HCT116 (cell line): ENCODE measurements around the gene CLIP2. TPM values are rescaled to one million over a fixed set of nuclear protein-coding genes. Genes with fewer than 3 reads are reported as not detected.

Experiments used
- ATAC-seq: fragments of 200-7000 bp; cut with Tn5 transposase; 2 replicates; pipeline ENCODE4 v1.9.1; 2020; ENCODE audit warnings: mild to moderate bottlenecking, moderate library complexity
- BruUV-seq: library from RNA; stranded (reverse); fragments of 400-500 nt; replicated peaks from 2 replicates; lab custom pipeline; 2021; lab: Mats Ljungman, UMichigan
- CTCF ChIA-PET: fragments of 300-600 bp; sonication (Branson Sonifier 250); formaldehyde crosslinking; loops from one replicate; lab custom pipeline; 2021; ENCODE audit warnings: antibody characterized with exemption; lab: Charles Lee
- POLR2A ChIA-PET: fragments of 300-600, 350-600 bp; sonication (Branson Sonifier 250); formaldehyde crosslinking; loops from one replicate; lab custom pipeline; 2021; ENCODE audit warnings: antibody characterized with exemption; lab: Charles Lee
- RAD21 ChIA-PET, 2 experiments: fragments of 300-600 bp; sonication (Branson Sonifier 250); formaldehyde crosslinking; loops; one replicate each; lab custom pipeline; 2023; ENCODE audit warnings: low total read pairs in 2 of 2; ENCODE audit not compliant: uncharacterized antibody in 2 of 2, unreplicated experiment in 2 of 2, low non-redundant PET in 1 of 2; lab: Charles Lee
- DNase-seq: peaks from one replicate; pipeline ENCODE4 v3.0.0-alpha.2; 2010; ENCODE audit warnings: low read depth, low spot score
- H2AFZ ChIP-seq: fragments of 200-600 bp; shearing (Covaris generic), sonication (generic); 2 replicates; pipeline ENCODE4 v1.6.1; 2017; ENCODE audit warnings: low read depth, mixed run types, mixed read lengths, antibody characterized with exemption, low read length; ENCODE audit not compliant: poor library complexity, severe bottlenecking
- H3K27ac ChIP-seq: 2 replicates; pipeline ENCODE4 v1.5.1; 2012; ENCODE audit warnings: low read depth, low read length
- H3K27me3 ChIP-seq: fragments of 200-600 bp; sonication (generic); 2 replicates; pipeline ENCODE4 v1.6.1; 2016; ENCODE audit warnings: mixed run types, low read length, mixed read lengths; ENCODE audit not compliant: insufficient read depth
- H3K36me3 ChIP-seq, 2 experiments: fragments of 200-500 bp in 1 of 2; fragments of 200-600 bp in 1 of 2; sonication (Bioruptor generic) in 1 of 2; sonication (generic) in 1 of 2; 2 replicates each; pipeline versions ENCODE4 v1.5.1 to v1.6.1; 2014 to 2016; ENCODE audit warnings: low read length in 2 of 2, inconsistent platforms in 1 of 2, mixed read lengths in 1 of 2, mixed run types in 1 of 2; ENCODE audit not compliant: insufficient read depth in 2 of 2, control insufficient read depth in 1 of 2
- H3K4me1 ChIP-seq, 2 experiments: fragments of 200-600 bp in 1 of 2; sonication (generic) in 1 of 2; 2 replicates each; pipeline versions ENCODE4 v1.5.1 to v1.6.1; 2012 to 2017; ENCODE audit warnings: low read length in 2 of 2, inconsistent platforms in 1 of 2, mild to moderate bottlenecking in 1 of 2, mixed read lengths in 1 of 2, mixed run types in 1 of 2, moderate library complexity in 1 of 2; ENCODE audit not compliant: insufficient read depth in 2 of 2, control insufficient read depth in 1 of 2
- H3K4me2 ChIP-seq: fragments of 200-600 bp; sonication (generic); 2 replicates; pipeline ENCODE4 v1.6.1; 2017; ENCODE audit warnings: mixed run types, low read length, mixed read lengths
- H3K4me3 ChIP-seq, 2 experiments: fragments of 200-600 bp in 1 of 2; sonication (generic) in 1 of 2; replicated peaks in 1 of 2; 2 replicates each; pipeline ENCODE4 v1.5.1; 2011 to 2016; ENCODE audit warnings: low read length in 2 of 2, control low read depth in 1 of 2, low read depth in 1 of 2, mild to moderate bottlenecking in 1 of 2, mixed read lengths in 1 of 2, mixed run types in 1 of 2
- H3K79me2 ChIP-seq: fragments of 200-600 bp; sonication (generic); 2 replicates; pipeline ENCODE4 v1.6.1; 2017; ENCODE audit warnings: mild to moderate bottlenecking, mixed run types, low read length, moderate library complexity, mixed read lengths; ENCODE audit not compliant: insufficient read depth
- H3K9ac ChIP-seq: fragments of 200-600 bp; sonication (generic); 2 replicates; pipeline ENCODE4 v1.6.1; 2016; ENCODE audit warnings: low read length, mixed read lengths
- H3K9me2 ChIP-seq: fragments of 200-600 bp; sonication (generic), shearing (Covaris generic); 2 replicates; pipeline ENCODE4 v1.6.1; 2017; ENCODE audit warnings: mixed run types, mild to moderate bottlenecking, moderate library complexity; ENCODE audit not compliant: insufficient read depth
- H3K9me3 ChIP-seq, 2 experiments: fragments of 200-500 bp in 1 of 2; fragments of 200-600 bp in 1 of 2; sonication (Bioruptor generic) in 1 of 2; sonication (generic) in 1 of 2; 2 replicates each; pipeline ENCODE4 v1.6.1; 2014 to 2017; ENCODE audit warnings: low read length in 2 of 2, mixed read lengths in 2 of 2, inconsistent platforms in 1 of 2, low read depth in 1 of 2, mild to moderate bottlenecking in 1 of 2, mixed run types in 1 of 2, moderate library complexity in 1 of 2; ENCODE audit not compliant: control insufficient read depth in 1 of 2, insufficient read depth in 1 of 2
- H4K20me1 ChIP-seq: fragments of 200-600 bp; sonication (generic), shearing (Covaris generic); 2 replicates; pipeline ENCODE4 v1.6.1; 2017; ENCODE audit warnings: mixed run types, mild to moderate bottlenecking, moderate library complexity; ENCODE audit not compliant: insufficient read depth
- CEBPB ChIP-seq: IDR thresholded peaks from 2 replicates; pipeline ENCODE4 v1.6.1; 2012; ENCODE audit warnings: low read depth
- EGR1 ChIP-seq: IDR thresholded peaks from 2 replicates; pipeline ENCODE4 v1.6.1; 2012; ENCODE audit warnings: low read depth
- ELF1 ChIP-seq: IDR thresholded peaks from 2 replicates; pipeline ENCODE4 v1.6.1; 2012; ENCODE audit warnings: low read depth, borderline replicate concordance
- EZH2 ChIP-seq: fragments of 200-600 bp; sonication (generic); IDR thresholded peaks from 2 replicates; pipeline ENCODE4 v1.6.1; 2017; ENCODE audit warnings: antibody characterized with exemption, mixed run types
- EZH2phosphoT487 ChIP-seq: fragments of 200-600 bp; IDR thresholded peaks from 2 replicates; pipeline ENCODE4 v1.6.1; 2018; ENCODE audit warnings: antibody characterized with exemption, borderline replicate concordance
- JUND ChIP-seq: IDR thresholded peaks from 2 replicates; pipeline ENCODE4 v1.6.1; 2012
- POLR2A ChIP-seq: IDR thresholded peaks from 2 replicates; pipeline ENCODE4 v1.7.0; 2011; ENCODE audit warnings: borderline replicate concordance; ENCODE audit not compliant: insufficient read depth, insufficient read length; ENCODE audit errors: extremely low read depth
- POLR2AphosphoS5 ChIP-seq: IDR thresholded peaks from 2 replicates; pipeline ENCODE4 v1.6.1; 2011; ENCODE audit warnings: mild to moderate bottlenecking, low read depth, low read length, moderate library complexity
- RAD21 ChIP-seq: IDR thresholded peaks from 2 replicates; pipeline ENCODE4 v1.6.1; 2012; ENCODE audit warnings: low read depth, mild to moderate bottlenecking
- SIN3A ChIP-seq: IDR thresholded peaks from 2 replicates; pipeline ENCODE4 v1.6.1; 2012; ENCODE audit warnings: low read depth
- TCF7L2 ChIP-seq: IDR thresholded peaks from 2 replicates; pipeline ENCODE4 v1.7.0; 2011; ENCODE audit warnings: borderline replicate concordance, inconsistent platforms; ENCODE audit not compliant: insufficient read depth, insufficient read length; ENCODE audit errors: extremely low read depth
- YY1 ChIP-seq: IDR thresholded peaks from 2 replicates; pipeline ENCODE4 v1.6.1; 2011; ENCODE audit warnings: low read length, low read depth, moderate library complexity, mild to moderate bottlenecking; ENCODE audit not compliant: insufficient replicate concordance; ENCODE audit errors: extremely low read depth
- ZFX ChIP-seq: fragments of 450-650 bp; IDR thresholded peaks from 2 replicates; pipeline ENCODE4 v1.6.1; 2017
- intact Hi-C: fragments of 100-400 bp; cut with micrococcal nuclease; formaldehyde crosslinking; loops from 2 replicates; pipeline ENCODE4 v1.10.0; 2022
- total RNA-seq: library from RNA; stranded (reverse); gene quantifications from one replicate; pipeline ENCODE4 v1.2.1, GENCODE V29; 2021; ENCODE audit not compliant: unreplicated experiment
- TF ChIP-seq, protein P1 (sequence below): IDR thresholded peaks from 2 replicates; pipeline ENCODE4 v1.6.1; 2011; ENCODE audit warnings: mild to moderate bottlenecking, low read length, moderate library complexity; ENCODE audit not compliant: insufficient replicate concordance; ENCODE audit errors: extremely low read depth
- TF ChIP-seq, protein P2 (sequence below): IDR thresholded peaks from 2 replicates; pipeline ENCODE4 v1.6.1; 2012
- TF ChIP-seq, protein P3 (sequence below): IDR thresholded peaks from 2 replicates; pipeline ENCODE4 v1.6.1; 2012; ENCODE audit warnings: low read depth

CLIP2 gene
- total RNA-seq, 1 experiment from 2014 or later: 40.1 TPM

DNA sequence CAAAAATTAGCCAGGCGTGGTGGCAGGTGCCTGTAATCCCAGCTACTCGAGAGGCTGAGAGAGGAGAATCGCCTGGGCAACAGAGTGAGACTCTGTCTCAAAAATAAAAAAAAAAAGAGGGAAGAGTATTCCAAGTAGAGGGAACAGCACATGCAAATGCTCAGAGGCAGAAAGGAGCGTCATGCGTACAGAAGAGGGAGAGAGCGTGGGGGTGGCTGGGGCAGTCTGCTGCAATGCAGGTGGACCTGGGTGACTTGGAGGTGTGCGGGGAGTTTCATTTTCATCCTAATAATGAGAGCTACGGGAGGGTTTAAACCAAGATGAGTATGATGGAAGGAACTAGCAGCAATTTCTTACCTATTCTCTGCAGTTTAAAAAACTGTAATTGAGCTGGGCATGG lies 28.8 kb downstream of the CLIP2 start:
- H3K9ac ChIP-seq: no peak overlapping the region
- H3K4me2 ChIP-seq: no peak overlapping the region
- no peak overlapping the region for H3K4me3 ChIP-seq
- no peaks in the 10 kb centered on the region for H4K20me1 ChIP-seq
- H3K4me1 ChIP-seq: peaks cover 16 to 23% of the 10 kb centered on the region in 2 experiments
- peaks cover 3% of the 10 kb centered on the region; the same call in 1 of the 2 replicates for H3K79me2 ChIP-seq
- H3K9me2 ChIP-seq: no peaks in the 10 kb centered on the region
- BruUV-seq: no TSS peak
- RAD21 ChIA-PET: no interaction called here
- CTCF ChIA-PET: no interaction called here
- no peaks in the 10 kb centered on the region; a peak in 2 of 4 replicates for H3K36me3 ChIP-seq
- no peak for DNase-seq
- POLR2A ChIA-PET: no interaction called here
- ATAC-seq: no peak
- H3K27me3 ChIP-seq: no peaks in the 10 kb centered on the region
- H2AFZ ChIP-seq: no peak overlapping the region
- no peak overlapping the region for H3K27ac ChIP-seq
- TF ChIP-seq CEBPB (no peak), POLR2A (no peak), POLR2AphosphoS5 (no peak), SIN3A (no peak), JUND (no peak), EZH2phosphoT487 (no peak), EGR1 (no peak)
- TF ChIP-seq, protein P1, sequence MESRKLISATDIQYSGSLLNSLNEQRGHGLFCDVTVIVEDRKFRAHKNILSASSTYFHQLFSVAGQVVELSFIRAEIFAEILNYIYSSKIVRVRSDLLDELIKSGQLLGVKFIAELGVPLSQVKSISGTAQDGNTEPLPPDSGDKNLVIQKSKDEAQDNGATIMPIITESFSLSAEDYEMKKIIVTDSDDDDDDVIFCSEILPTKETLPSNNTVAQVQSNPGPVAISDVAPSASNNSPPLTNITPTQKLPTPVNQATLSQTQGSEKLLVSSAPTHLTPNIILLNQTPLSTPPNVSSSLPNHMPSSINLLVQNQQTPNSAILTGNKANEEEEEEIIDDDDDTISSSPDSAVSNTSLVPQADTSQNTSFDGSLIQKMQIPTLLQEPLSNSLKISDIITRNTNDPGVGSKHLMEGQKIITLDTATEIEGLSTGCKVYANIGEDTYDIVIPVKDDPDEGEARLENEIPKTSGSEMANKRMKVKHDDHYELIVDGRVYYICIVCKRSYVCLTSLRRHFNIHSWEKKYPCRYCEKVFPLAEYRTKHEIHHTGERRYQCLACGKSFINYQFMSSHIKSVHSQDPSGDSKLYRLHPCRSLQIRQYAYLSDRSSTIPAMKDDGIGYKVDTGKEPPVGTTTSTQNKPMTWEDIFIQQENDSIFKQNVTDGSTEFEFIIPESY: no peak
- intact Hi-C loops: no loop called here
- no peaks in the 10 kb centered on the region for H3K9me3 ChIP-seq

DNA sequence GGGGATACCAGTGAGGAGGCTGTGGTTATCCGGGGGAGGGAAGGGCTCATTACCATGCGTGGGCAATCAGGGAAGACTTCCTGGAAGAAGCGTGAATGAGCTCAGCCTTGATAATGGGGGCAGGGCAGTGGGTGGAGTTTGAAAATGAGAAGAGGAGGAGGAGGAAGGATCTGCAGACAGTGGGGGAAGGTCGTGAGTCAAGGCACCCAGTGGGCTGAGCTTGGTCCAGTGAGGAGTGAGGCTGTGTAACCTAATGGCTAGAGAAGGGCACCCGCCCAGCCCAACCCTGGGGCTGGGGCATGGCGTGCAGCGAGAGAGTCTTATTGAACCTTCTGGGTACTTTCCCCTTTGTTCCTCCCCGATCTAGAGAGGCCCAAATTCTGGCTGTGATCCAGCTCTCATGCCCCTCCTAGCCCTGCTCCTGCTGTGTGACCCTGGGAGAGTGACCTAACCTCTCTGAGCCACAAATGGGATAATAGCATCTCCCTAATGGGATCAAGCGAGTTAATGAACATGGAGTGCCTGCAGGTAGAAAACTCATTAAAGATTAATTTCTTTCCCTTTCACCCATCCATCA lies 31.5 kb downstream of the CLIP2 start:
- Histone ChIP-seq H3K4me3 (no peak overlapping the region), H3K9me3 (no peaks in the 10 kb centered on the region), H3K27me3 (no peaks in the 10 kb centered on the region), H3K27ac (no peak overlapping the region), H3K4me2 (no peak overlapping the region), H3K9ac (no peak overlapping the region), H3K4me1 (0 out of 4 replicates have a peak, but pooled peaks cover 0 to 5% of the 10 kb centered on the region in 2 experiments), H3K36me3 (no peaks in the 10 kb centered on the region; a peak in 2 of 4 replicates), H2AFZ (no peak overlapping the region), H3K9me2 (no peaks in the 10 kb centered on the region), H3K79me2 (peaks cover 3% of the 10 kb centered on the region; the same call in 1 of the 2 replicates), H4K20me1 (no peaks in the 10 kb centered on the region)
- ChIA-PET POLR2A (no interaction called here), RAD21 (no interaction called here), CTCF (no interaction called here)
- DNase-seq: no peak
- ATAC-seq: no peak
- intact Hi-C loops: no loop called here
- BruUV-seq: TSS peak; percentile 19
- no peak for TF ChIP-seq TCF7L2
- no peak for TF ChIP-seq ZFX
- TF ChIP-seq YY1: no peak
- TF ChIP-seq EZH2: no peak
- no peak for TF ChIP-seq RAD21
- TF ChIP-seq JUND: no peak
- no peak for TF ChIP-seq ELF1
- TF ChIP-seq, protein P2, sequence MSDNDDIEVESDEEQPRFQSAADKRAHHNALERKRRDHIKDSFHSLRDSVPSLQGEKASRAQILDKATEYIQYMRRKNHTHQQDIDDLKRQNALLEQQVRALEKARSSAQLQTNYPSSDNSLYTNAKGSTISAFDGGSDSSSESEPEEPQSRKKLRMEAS: no peak
- TF ChIP-seq, protein P3, sequence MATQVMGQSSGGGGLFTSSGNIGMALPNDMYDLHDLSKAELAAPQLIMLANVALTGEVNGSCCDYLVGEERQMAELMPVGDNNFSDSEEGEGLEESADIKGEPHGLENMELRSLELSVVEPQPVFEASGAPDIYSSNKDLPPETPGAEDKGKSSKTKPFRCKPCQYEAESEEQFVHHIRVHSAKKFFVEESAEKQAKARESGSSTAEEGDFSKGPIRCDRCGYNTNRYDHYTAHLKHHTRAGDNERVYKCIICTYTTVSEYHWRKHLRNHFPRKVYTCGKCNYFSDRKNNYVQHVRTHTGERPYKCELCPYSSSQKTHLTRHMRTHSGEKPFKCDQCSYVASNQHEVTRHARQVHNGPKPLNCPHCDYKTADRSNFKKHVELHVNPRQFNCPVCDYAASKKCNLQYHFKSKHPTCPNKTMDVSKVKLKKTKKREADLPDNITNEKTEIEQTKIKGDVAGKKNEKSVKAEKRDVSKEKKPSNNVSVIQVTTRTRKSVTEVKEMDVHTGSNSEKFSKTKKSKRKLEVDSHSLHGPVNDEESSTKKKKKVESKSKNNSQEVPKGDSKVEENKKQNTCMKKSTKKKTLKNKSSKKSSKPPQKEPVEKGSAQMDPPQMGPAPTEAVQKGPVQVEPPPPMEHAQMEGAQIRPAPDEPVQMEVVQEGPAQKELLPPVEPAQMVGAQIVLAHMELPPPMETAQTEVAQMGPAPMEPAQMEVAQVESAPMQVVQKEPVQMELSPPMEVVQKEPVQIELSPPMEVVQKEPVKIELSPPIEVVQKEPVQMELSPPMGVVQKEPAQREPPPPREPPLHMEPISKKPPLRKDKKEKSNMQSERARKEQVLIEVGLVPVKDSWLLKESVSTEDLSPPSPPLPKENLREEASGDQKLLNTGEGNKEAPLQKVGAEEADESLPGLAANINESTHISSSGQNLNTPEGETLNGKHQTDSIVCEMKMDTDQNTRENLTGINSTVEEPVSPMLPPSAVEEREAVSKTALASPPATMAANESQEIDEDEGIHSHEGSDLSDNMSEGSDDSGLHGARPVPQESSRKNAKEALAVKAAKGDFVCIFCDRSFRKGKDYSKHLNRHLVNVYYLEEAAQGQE: no peak
